ENCODE data around the gene ADH7.

The ADH7 gene

GRCh38 chr4:99473131-99473530 is 38.0 kb upstream of the ADH7 start:
- CTCF ChIA-PET, result interaction anchor here (0.5 kb wide), 1 partner anchor 17 kb away, joined by 4 read pairs; no protein-coding TSS in a partner anchor
- TF ChIP-seq ZNF26 (tag by site-specific recombination; IDR thresholded peaks at IDR 0.05) (no peak), PRDM4 (tag by site-specific recombination; IDR thresholded peaks at IDR 0.05) (no peak), SCRT1 (tag by site-specific recombination; IDR thresholded peaks at IDR 0.05; ENCODE audit: borderline replicate concordance) (no peak), ZNF571 (tag by site-specific recombination; IDR thresholded peaks at IDR 0.05) (no peak), ZSCAN23 (tag by site-specific recombination; IDR thresholded peaks at IDR 0.05) (no peak), ZNF23 (tag by site-specific recombination; IDR thresholded peaks at IDR 0.05; ENCODE audit: borderline replicate concordance) (no peak), ELK4 (IDR thresholded peaks at IDR 0.05; ENCODE audit: borderline replicate concordance, low read depth, low read length) (no peak), ZIC2 (tag by site-specific recombination; IDR thresholded peaks at IDR 0.05) (no peak), ZNF580 (tag by site-specific recombination; IDR thresholded peaks at IDR 0.05) (no peak)
- POLR2A ChIA-PET, result no interaction called here
- no peak overlapping the region for H3K4me3 ChIP-seq (ENCODE audit: low read depth, low read length)
- H3K27ac ChIP-seq (ENCODE audit: extremely low read depth, low read depth, low read length), result no peak overlapping the region
- no peaks in the 10 kb centered on the region for H3K9me3 ChIP-seq (ENCODE audit: control insufficient read depth, insufficient read depth, low read depth, low read length)
- H3K4me1 ChIP-seq (ENCODE audit: control insufficient read depth, insufficient read depth, low read length), result no peaks in the 10 kb centered on the region
- no peaks in the 10 kb centered on the region for H3K36me3 ChIP-seq (ENCODE audit: control insufficient read depth in 2 of 2, insufficient read depth in 1 of 2, low read length in 2 of 2)

GRCh38 chr4:99471896-99472295 is 36.8 kb upstream of the ADH7 start:
- POLR2A ChIA-PET, result no interaction called here
- no peaks in the 10 kb centered on the region for H3K4me1 ChIP-seq (ENCODE audit: control insufficient read depth, insufficient read depth, low read length)
- CTCF ChIA-PET, result interaction anchor here (0.6 kb wide), 1 partner anchor 337 kb away, joined by 3 read pairs; no protein-coding TSS in a partner anchor
- no peak overlapping the region for H3K27ac ChIP-seq (ENCODE audit: extremely low read depth, low read depth, low read length)
- no peaks in the 10 kb centered on the region for H3K9me3 ChIP-seq (ENCODE audit: control insufficient read depth, insufficient read depth, low read depth, low read length)
- no peak overlapping the region for H3K4me3 ChIP-seq (ENCODE audit: low read depth, low read length)
- no peaks in the 10 kb centered on the region for H3K36me3 ChIP-seq (ENCODE audit: control insufficient read depth in 2 of 2, insufficient read depth in 1 of 2, low read length in 2 of 2)
- no peak for TF ChIP-seq ZNF473 (tag by site-specific recombination; IDR thresholded peaks at IDR 0.05)
- TF ChIP-seq ZNF146 (tag by site-specific recombination; IDR thresholded peaks at IDR 0.05), result no peak
- TF ChIP-seq ZNF677 (tag by site-specific recombination; IDR thresholded peaks at IDR 0.05), result no peak
- TF ChIP-seq ZNF776 (tag by site-specific recombination; IDR thresholded peaks at IDR 0.05; ENCODE audit: borderline replicate concordance), result no peak
- TF ChIP-seq AEBP2 (tag by site-specific recombination; IDR thresholded peaks at IDR 0.05; ENCODE audit: borderline replicate concordance), result no peak
- no peak for TF ChIP-seq ZFHX2 (tag by site-specific recombination; conservative IDR thresholded peaks at IDR 0.05)
- no peak for TF ChIP-seq ZNF354C (tag by site-specific recombination; IDR thresholded peaks at IDR 0.05; ENCODE audit: borderline replicate concordance, low read depth)
- TF ChIP-seq BCL11B (tag by site-specific recombination; IDR thresholded peaks at IDR 0.05; ENCODE audit: low read depth), result no peak
- TF ChIP-seq ZNF449 (tag by site-specific recombination; IDR thresholded peaks at IDR 0.05), result no peak
- TF ChIP-seq KLF7 (tag by site-specific recombination; IDR thresholded peaks at IDR 0.05; ENCODE audit: borderline replicate concordance), result no peak
- TF ChIP-seq ZNF768 (tag by site-specific recombination; IDR thresholded peaks at IDR 0.05), result no peak
- TF ChIP-seq ZNF239 (tag by site-specific recombination; IDR thresholded peaks at IDR 0.05), result no peak
- no peak for TF ChIP-seq YY1 (tag by site-specific recombination; IDR thresholded peaks at IDR 0.05)
- TF ChIP-seq ZNF24 (tag by site-specific recombination; IDR thresholded peaks at IDR 0.05), result no peak
- no peak for TF ChIP-seq ZNF660 (tag by site-specific recombination; IDR thresholded peaks at IDR 0.05)
- TF ChIP-seq ZNF404 (tag by site-specific recombination; IDR thresholded peaks at IDR 0.05), result no peak
- TF ChIP-seq ZNF433 (tag by site-specific recombination; IDR thresholded peaks at IDR 0.05; ENCODE audit: low read depth), result no peak
